Epithelial cell of esophagus (primary cell): ENCODE measurements around the gene GALK2.

Source experiments
- DNase-seq: peaks from one replicate; pipeline ENCODE4 v3.0.0; 2010; ENCODE audit warnings: low read depth
- H3K4me3 ChIP-seq: 2 replicates; pipeline ENCODE4 v1.5.1; 2011; ENCODE audit warnings: mild to moderate bottlenecking, low read length, control low read depth
- CTCF ChIP-seq: IDR thresholded peaks from 2 replicates; pipeline ENCODE4 v1.5.1; 2011; ENCODE audit warnings: low read depth, mild to moderate bottlenecking, low read length, control low read depth, inconsistent platforms; ENCODE audit not compliant: insufficient read depth; ENCODE audit errors: missing control alignments

The GALK2 gene

GRCh38 chr15:49293941-49294340 is 123.9 kb downstream of the GALK2 start:
- no peak overlapping the region for H3K4me3 ChIP-seq
- DNase-seq, result no peak
- no peak for TF ChIP-seq CTCF

GRCh38 chr15:49296258-49296657 is 126.2 kb downstream of the GALK2 start:
- TF ChIP-seq CTCF, result no peak
- DNase-seq, result no peak
- no peak overlapping the region for H3K4me3 ChIP-seq

- H3K4me3 ChIP-seq, result no peak overlapping the region
- TF ChIP-seq CTCF, result no peak
- no peak for DNase-seq
Measured at GRCh38 chr15:49297584-49297983, 127.5 kb downstream of the GALK2 start.

- no peak for TF ChIP-seq CTCF
- peak; percentile 59 for DNase-seq
Measured at GRCh38 chr15:49300856-49301255, 130.8 kb downstream of the GALK2 start.

GRCh38 chr15:49301562-49301961 is 131.5 kb downstream of the GALK2 start:
- DNase-seq, result no peak
- H3K4me3 ChIP-seq, result no peak overlapping the region
- no peak for TF ChIP-seq CTCF

More at GRCh38 chr15:49300856-49301255, 130.8 kb downstream of the GALK2 start:
- H3K4me3 ChIP-seq, result no peak overlapping the region

GRCh38 chr15:49303003-49303402 is 133.0 kb downstream of the GALK2 start:
- TF ChIP-seq CTCF, result no peak
- H3K4me3 ChIP-seq, result no peak overlapping the region
- no peak for DNase-seq

- H3K4me3 ChIP-seq, result no peak overlapping the region
- DNase-seq, result no peak
- no peak for TF ChIP-seq CTCF
Measured at GRCh38 chr15:49306551-49306950, 136.5 kb downstream of the GALK2 start.
